Tibial artery (tissue), 4 donors: ENCODE measurements around the gene SPRR4.

Source experiments
- DNase-seq, 2 donors: peaks; one replicate each; pipeline ENCODE4 v3.0.0-alpha.2; 2019
- H3K27ac ChIP-seq, 2 donors: fragments of 200-600 bp; sonication (generic) in 1 of 2; 1 replicate in 1 of 2; 2 replicates in 1 of 2; pipeline ENCODE4 v1.5.1; 2018 to 2019; ENCODE audit warnings: mild to moderate bottlenecking in 1 of 2
- H3K27me3 ChIP-seq, 2 donors: fragments of 200-600 bp; sonication (generic) in 1 of 2; one replicate each; pipeline versions ENCODE4 v1.5.1 to v1.6.0; 2016 to 2019
- H3K36me3 ChIP-seq, 3 donors: fragments of 200-600 bp; sonication (generic) in 2 of 3; one replicate each; pipeline ENCODE4 v1.5.1; 2016 to 2019; ENCODE audit warnings: mild to moderate bottlenecking in 2 of 3
- H3K4me1 ChIP-seq, 4 donors: fragments of 200-600 bp; sonication (generic) in 2 of 4; 1 replicate in 3 of 4; 2 replicates in 1 of 4; pipeline ENCODE4 v1.5.1; 2016 to 2019
- H3K4me3 ChIP-seq, 2 donors: fragments of 200-600 bp; sonication (generic) in 1 of 2; 1 replicate in 1 of 2; 2 replicates in 1 of 2; pipeline ENCODE4 v1.5.1; 2018 to 2019; ENCODE audit warnings: mild to moderate bottlenecking in 2 of 2
- H3K9me3 ChIP-seq, 3 donors: fragments of 200-600 bp; sonication (generic) in 1 of 3; one replicate each; pipeline ENCODE4 v1.5.1; 2016 to 2019
- intact Hi-C: fragments of 100-400 bp; cut with DNase I; formaldehyde crosslinking; loops from one replicate; pipeline ENCODE4 v1.15.0; 2023; ENCODE audit warnings: low total_unique reads
- TF ChIP-seq, protein P1 (sequence below), 2 experiments: fragments of 200-600 bp in 1 of 2; fragments of 450-650 bp in 1 of 2; IDR thresholded peaks; one replicate each; pipeline ENCODE4 v1.5.1; 2017 to 2019; ENCODE audit warnings: antibody characterized with exemption in 2 of 2, mild to moderate bottlenecking in 1 of 2, moderate library complexity in 1 of 2

The SPRR4 gene

DNA sequence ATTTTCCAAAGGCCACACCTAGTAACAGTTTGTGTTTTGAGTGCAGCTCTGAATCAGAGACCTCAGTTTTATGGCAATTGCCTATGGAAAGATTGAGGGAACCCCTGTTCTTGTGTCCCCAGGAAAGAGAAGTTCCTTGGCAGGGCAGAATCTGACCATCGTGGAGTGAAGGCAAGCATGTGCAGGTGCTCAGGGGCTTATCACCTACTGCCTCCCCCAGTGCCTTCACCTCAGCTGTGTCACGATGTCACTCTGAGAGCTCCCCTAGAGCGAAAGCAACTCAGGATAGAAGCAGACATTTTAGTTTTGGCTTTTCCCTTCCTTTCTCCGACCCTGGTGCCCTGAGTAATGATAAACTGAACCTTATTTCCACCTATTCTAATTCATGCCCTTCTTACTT, 11.6 kb downstream of the SPRR4 start:
- Histone ChIP-seq H3K4me3 (no peak overlapping the region), H3K36me3 (no peaks in the 10 kb centered on the region), H3K27ac (no peak overlapping the region), H3K9me3 (no peaks in the 10 kb centered on the region), H3K4me1 (no peaks in the 10 kb centered on the region), H3K27me3 (peaks cover 0 to 2% of the 10 kb centered on the region in 2 donors)
- intact Hi-C loops, result no loop called here
- no peak for DNase-seq
- TF ChIP-seq, protein P1, sequence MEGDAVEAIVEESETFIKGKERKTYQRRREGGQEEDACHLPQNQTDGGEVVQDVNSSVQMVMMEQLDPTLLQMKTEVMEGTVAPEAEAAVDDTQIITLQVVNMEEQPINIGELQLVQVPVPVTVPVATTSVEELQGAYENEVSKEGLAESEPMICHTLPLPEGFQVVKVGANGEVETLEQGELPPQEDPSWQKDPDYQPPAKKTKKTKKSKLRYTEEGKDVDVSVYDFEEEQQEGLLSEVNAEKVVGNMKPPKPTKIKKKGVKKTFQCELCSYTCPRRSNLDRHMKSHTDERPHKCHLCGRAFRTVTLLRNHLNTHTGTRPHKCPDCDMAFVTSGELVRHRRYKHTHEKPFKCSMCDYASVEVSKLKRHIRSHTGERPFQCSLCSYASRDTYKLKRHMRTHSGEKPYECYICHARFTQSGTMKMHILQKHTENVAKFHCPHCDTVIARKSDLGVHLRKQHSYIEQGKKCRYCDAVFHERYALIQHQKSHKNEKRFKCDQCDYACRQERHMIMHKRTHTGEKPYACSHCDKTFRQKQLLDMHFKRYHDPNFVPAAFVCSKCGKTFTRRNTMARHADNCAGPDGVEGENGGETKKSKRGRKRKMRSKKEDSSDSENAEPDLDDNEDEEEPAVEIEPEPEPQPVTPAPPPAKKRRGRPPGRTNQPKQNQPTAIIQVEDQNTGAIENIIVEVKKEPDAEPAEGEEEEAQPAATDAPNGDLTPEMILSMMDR (IDR thresholded peaks at IDR 0.05), result no peak

DNA sequence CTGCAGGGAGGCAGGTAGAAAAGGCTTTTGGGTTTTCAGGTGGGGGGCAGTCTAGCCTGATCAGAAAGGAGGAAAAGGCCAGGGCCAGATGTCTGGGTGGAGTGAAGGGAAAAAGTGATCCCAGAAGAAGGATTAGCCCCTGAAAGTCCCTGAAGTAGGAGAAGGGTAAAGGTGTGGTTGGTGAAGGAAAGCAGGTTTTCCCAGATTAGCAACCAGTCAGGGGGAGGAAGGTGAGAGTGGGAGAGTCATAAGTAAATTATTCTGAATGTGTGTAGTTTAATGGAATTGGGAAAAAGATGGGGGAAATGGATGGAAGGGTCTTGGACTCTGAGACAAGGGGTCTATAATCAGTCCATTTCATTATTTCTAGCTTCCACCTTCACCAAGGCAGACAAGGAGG, 12.8 kb downstream of the SPRR4 start:
- no peaks in the 10 kb centered on the region for H3K9me3 ChIP-seq
- peaks cover 0 to 2% of the 10 kb centered on the region in 2 donors for H3K27me3 ChIP-seq
- no peaks in the 10 kb centered on the region for H3K36me3 ChIP-seq
- no peak for DNase-seq
- TF ChIP-seq, protein P1 (IDR thresholded peaks at IDR 0.05), result no peak
- no peak overlapping the region for H3K27ac ChIP-seq
- no peaks in the 10 kb centered on the region for H3K4me1 ChIP-seq
- intact Hi-C loops, result no loop called here
- H3K4me3 ChIP-seq, result no peak overlapping the region

DNA sequence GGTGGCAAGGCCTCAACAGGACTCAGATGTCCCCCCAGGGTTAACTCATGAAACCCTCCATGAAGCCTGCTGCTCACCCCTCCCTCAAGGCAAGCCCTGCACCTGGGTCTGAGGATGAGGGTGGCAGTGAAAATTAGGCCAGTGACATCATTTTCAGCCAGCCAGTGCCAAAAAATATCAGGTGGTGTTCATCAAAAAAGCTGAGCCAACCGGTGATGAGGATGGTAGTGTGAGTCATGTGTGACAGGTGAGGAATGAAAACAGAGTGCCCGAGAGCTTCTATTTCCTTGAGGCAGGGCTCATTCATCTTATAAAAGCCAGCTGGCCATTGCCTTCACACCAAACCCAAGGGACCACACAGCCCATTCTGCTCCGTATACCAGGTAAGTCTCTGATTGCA, 13.3 kb downstream of the SPRR4 start, which contains the start of gene SPRR1A:
Gene SPRR1A (plus strand): TSS at position 339 of the 400 bp plus-strand sequence. CDS start 1,150 bp downstream, outside the sequence.
- no peak within 1 kb of the TSS for H3K4me3 ChIP-seq
- H3K9me3 ChIP-seq, result no peaks in the 10 kb centered on the region
- peaks cover 0 to 2% of the 10 kb centered on the region in 2 donors for H3K27me3 ChIP-seq
- H3K27ac ChIP-seq, result no peak within 1 kb of the TSS
- intact Hi-C loops, result no loop called here
- no peaks in the 10 kb centered on the region for H3K36me3 ChIP-seq
- no peak for DNase-seq
- TF ChIP-seq, protein P1 (IDR thresholded peaks at IDR 0.05), result no peak
- H3K4me1 ChIP-seq, result no peaks in the 10 kb centered on the region

DNA sequence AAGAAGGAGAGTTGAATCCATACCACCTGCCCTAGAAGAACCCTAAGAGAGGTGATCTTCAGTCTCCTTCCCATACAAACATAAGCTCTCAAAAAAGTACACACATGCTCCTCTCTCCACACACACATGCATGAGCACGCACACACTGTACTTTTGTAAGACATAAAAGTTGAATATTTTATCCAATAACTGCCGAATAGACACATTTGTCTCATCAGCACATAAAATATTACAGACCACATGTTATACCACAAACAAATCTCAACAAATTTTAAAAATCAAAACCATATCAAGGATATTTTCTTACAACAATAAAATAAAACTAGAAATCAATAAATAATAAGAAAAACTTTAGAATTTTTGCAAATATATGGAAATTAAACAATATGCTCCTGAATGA, 16.1 kb downstream of the SPRR4 start:
- intact Hi-C loops, result no loop called here
- H3K9me3 ChIP-seq, result no peaks in the 10 kb centered on the region
- H3K4me3 ChIP-seq, result no peak overlapping the region
- H3K4me1 ChIP-seq, result no peaks in the 10 kb centered on the region
- no peak overlapping the region for H3K27ac ChIP-seq
- TF ChIP-seq, protein P1 (IDR thresholded peaks at IDR 0.05), result no peak
- no peak for DNase-seq
- no peaks in the 10 kb centered on the region for H3K27me3 ChIP-seq
- H3K36me3 ChIP-seq, result no peaks in the 10 kb centered on the region

DNA sequence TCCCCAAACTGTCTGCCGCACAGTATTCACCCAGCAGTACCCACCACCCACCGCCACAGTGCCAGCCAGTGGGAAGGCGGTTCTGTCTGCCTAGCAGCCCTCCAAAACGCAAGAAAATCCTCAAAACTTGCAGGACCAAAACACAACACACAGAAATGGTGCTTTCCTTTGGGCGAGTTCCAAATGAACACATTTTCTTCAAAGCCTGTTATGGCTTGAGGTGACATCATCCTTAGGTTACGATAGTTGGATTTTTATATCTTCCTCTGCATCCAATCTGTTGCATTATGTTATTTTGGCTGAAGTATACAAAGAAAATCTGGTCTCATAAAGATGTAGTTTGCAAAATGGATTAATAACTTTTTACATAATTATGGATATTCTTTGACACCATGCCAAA, 22.7 kb downstream of the SPRR4 start:
- Histone ChIP-seq H3K4me1 (no peaks in the 10 kb centered on the region), H3K36me3 (no peaks in the 10 kb centered on the region), H3K27ac (no peak overlapping the region), H3K9me3 (peaks cover 0 to 6% (median 0%) of the 10 kb centered on the region in 3 donors), H3K4me3 (no peak overlapping the region), H3K27me3 (no peaks in the 10 kb centered on the region)
- no peak for DNase-seq
- intact Hi-C loops, result no loop called here
- TF ChIP-seq, protein P1 (IDR thresholded peaks at IDR 0.05), result no peak

DNA sequence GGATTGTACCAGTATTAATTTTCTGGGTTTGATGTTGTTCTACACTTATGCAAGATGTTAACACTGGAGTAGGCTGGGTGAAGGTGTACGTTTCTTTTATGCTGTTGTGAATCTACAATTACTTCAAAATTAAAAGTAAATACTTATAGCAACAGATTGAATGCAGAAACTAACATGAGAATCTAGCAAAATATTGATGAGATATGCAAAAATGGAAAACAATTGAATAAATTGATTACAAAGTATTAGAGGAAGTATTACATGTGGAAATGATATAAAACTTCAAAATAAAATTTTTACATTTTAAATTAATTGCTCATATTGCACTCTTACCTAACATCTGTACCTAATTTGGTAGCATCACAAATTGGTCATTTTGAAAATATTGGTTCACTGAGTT, 25.4 kb downstream of the SPRR4 start:
- H3K4me3 ChIP-seq, result no peak overlapping the region
- intact Hi-C loops, result no loop called here

More for the DNA sequence above, 25.4 kb downstream of the SPRR4 start:
- Histone ChIP-seq H3K9me3 (peaks cover 0 to 6% (median 0%) of the 10 kb centered on the region in 3 donors), H3K27me3 (no peaks in the 10 kb centered on the region), H3K27ac (no peak overlapping the region), H3K4me1 (no peaks in the 10 kb centered on the region), H3K36me3 (no peaks in the 10 kb centered on the region)
- TF ChIP-seq, protein P1 (IDR thresholded peaks at IDR 0.05), result no peak
- no peak for DNase-seq
